AG08395 (cell line): ENCODE measurements around the gene CHSY3.
A peak's percentile ranks its signal among the peaks of the same experiment; 100 is the strongest.

Experiments
- DNase-seq: peaks from one replicate; pipeline ENCODE4 v3.0.0; 2012; ENCODE audit warnings: mixed read lengths, low spot score

CHSY3 gene

GRCh38 chr5:129904102-129904666, at the start of gene CHSY3:
TSS of gene CHSY3 (plus strand) at chr5:129904465.
- DNase-seq: peak; percentile 85

- DNase-seq: no peak
Measured at GRCh38 chr5:129856325-129856724, 47.9 kb upstream of the CHSY3 start.

GRCh38 chr5:129857116-129857515, 47.1 kb upstream of the CHSY3 start:
- no peak for DNase-seq

GRCh38 chr5:129858131-129858675, 46.1 kb upstream of the CHSY3 start:
- DNase-seq: no peak

GRCh38 chr5:129884322-129884721, 19.9 kb upstream of the CHSY3 start:
- DNase-seq: no peak

- peak; percentile 13 for DNase-seq
Measured at GRCh38 chr5:129899454-129899853, 4.8 kb upstream of the CHSY3 start.

- no peak for DNase-seq
Measured at GRCh38 chr5:129902816-129903215, 1.4 kb upstream of the CHSY3 start.

- DNase-seq: no peak
Measured at GRCh38 chr5:129903466-129904101, 681 bp upstream of the CHSY3 start.

- peak; percentile 15 for DNase-seq
Measured at GRCh38 chr5:129904667-129905472, 605 bp downstream of the CHSY3 start.

GRCh38 chr5:129905473-129906176, 1.4 kb downstream of the CHSY3 start:
- DNase-seq: peak; percentile 1

GRCh38 chr5:129906177-129906887, 2.1 kb downstream of the CHSY3 start:
- peak; percentile 56 for DNase-seq

- DNase-seq: no peak
Measured at GRCh38 chr5:129909225-129909624, 5.0 kb downstream of the CHSY3 start.

- DNase-seq: no peak
Measured at GRCh38 chr5:129912601-129913255, 8.5 kb downstream of the CHSY3 start.

- DNase-seq: no peak
Measured at GRCh38 chr5:129915415-129915814, 11.2 kb downstream of the CHSY3 start.

GRCh38 chr5:129917224-129917623, 13.0 kb downstream of the CHSY3 start:
- DNase-seq: no peak

GRCh38 chr5:129921204-129921603, 16.9 kb downstream of the CHSY3 start:
- no peak for DNase-seq

GRCh38 chr5:129930221-129930620, 26.0 kb downstream of the CHSY3 start:
- no peak for DNase-seq

- DNase-seq: no peak
Measured at GRCh38 chr5:129935626-129936025, 31.4 kb downstream of the CHSY3 start.

GRCh38 chr5:129938077-129938476, 33.8 kb downstream of the CHSY3 start:
- no peak for DNase-seq

- DNase-seq: no peak
Measured at GRCh38 chr5:129943936-129944335, 39.7 kb downstream of the CHSY3 start.

- DNase-seq: peak; percentile 75
Measured at GRCh38 chr5:129945028-129945427, 40.8 kb downstream of the CHSY3 start.
